ENCODE data around the gene HOXC10.

HOXC10 gene

GRCh38 chr12:53975479-53976152 is 9.3 kb upstream of the HOXC10 start:
- H3K4me3 ChIP-seq (ENCODE audit: low read depth, low read length), result no peak overlapping the region

GRCh38 chr12:53976172-53976822 is 8.6 kb upstream of the HOXC10 start:
- no peak overlapping the region for H3K4me3 ChIP-seq (ENCODE audit: low read depth, low read length)
- TF ChIP-seq CTCF (conservative IDR thresholded peaks at IDR 0.05; ENCODE audit: low read depth, low read length), result no peak
- no peak for DNase-seq (ENCODE audit: low read depth)

More at GRCh38 chr12:53975479-53976152, 9.3 kb upstream of the HOXC10 start:
- TF ChIP-seq CTCF (conservative IDR thresholded peaks at IDR 0.05; ENCODE audit: low read depth, low read length), result no peak
- DNase-seq (ENCODE audit: low read depth), result no peak

- no peak overlapping the region for H3K4me3 ChIP-seq (ENCODE audit: low read depth, low read length)
- no peak for TF ChIP-seq CTCF (conservative IDR thresholded peaks at IDR 0.05; ENCODE audit: low read depth, low read length)
- DNase-seq (ENCODE audit: low read depth), result no peak
Measured at GRCh38 chr12:53976823-53977595, 7.9 kb upstream of the HOXC10 start.

GRCh38 chr12:53977596-53978445 is 7.1 kb upstream of the HOXC10 start:
- H3K4me3 ChIP-seq (ENCODE audit: low read depth, low read length), result no peak overlapping the region
- TF ChIP-seq CTCF (conservative IDR thresholded peaks at IDR 0.05; ENCODE audit: low read depth, low read length), result no peak
- DNase-seq (ENCODE audit: low read depth), result no peak

GRCh38 chr12:53978477-53979356 is 6.2 kb upstream of the HOXC10 start:
- DNase-seq (ENCODE audit: low read depth), result no peak
- TF ChIP-seq CTCF (conservative IDR thresholded peaks at IDR 0.05; ENCODE audit: low read depth, low read length), result no peak
- H3K4me3 ChIP-seq (ENCODE audit: low read depth, low read length), result no peak overlapping the region
